SK-N-SH treated with all-trans-retinoic acid at 6 μM for 48 hours (cell line): ENCODE data around the gene CROCC2.

Experiments used
- ARNTL ChIP-seq: fragments of 450-650 bp; formaldehyde crosslinking; IDR thresholded peaks from 2 replicates; pipeline ENCODE4 v1.5.0; 2020; ENCODE audit warnings: low read depth, mild to moderate bottlenecking, moderate library complexity, borderline replicate concordance
- PPARA ChIP-seq: fragments of 250-450 bp; sonication (Bioruptor Pico); IDR thresholded peaks from 2 replicates; pipeline ENCODE4 v1.5.0; 2020; ENCODE audit warnings: mild to moderate bottlenecking, borderline replicate concordance

DNA sequence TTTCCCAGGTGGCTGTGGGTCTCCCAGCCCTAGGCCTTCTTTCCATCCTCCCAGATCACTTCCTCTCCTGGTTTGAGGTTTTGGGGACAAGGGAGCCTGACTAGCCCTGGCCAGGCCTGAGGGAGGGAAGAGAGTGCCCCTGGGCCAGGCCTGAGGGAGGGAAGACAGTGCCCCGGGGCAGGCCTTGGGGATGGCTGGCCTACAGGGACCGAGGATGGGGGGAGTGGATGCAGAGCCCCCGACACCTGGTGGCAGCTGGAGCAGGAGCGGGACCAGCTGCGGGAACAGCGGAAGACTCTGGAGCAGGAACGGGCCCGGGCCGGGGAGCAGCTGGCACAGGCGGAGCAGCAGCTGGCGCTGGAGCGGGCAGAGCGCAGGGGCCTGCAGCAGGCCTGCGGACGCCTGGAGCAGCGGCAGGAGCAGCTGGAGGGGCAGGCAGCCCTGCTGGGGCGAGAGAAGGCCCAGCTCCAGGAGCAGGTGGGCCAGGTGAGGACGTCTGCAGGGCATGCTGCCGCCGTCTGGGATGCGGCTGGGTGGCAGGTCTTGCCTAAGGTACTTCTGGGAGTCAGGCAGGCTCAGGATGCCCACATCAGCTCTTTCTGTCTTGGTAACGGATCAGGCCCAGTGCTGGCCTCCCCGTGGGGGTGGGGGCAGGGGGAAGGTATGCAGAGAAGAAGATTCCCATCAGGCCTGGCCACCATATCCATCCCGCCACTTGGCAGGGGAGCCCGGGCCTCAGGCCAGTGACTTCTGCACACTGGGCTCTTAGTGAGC, 29.2 kb downstream of the CROCC2 start:
- TF ChIP-seq PPARA (CRISPR knock-in tag) (no peak), ARNTL (CRISPR knock-in tag) (no peak)
